Measurements from ENCODE around the gene MET. TPM values are rescaled to one million over a fixed set of nuclear protein-coding genes. Genes with fewer than 3 reads are reported as not detected.

MET gene
- total and polyA plus RNA-seq, 2 donors (not counting 3 experiments of a cell fraction or from before 2014, with no cell fraction given), result 21.1 to 44.5 TPM

GRCh38 chr7:116697761-116698160 lies 25.8 kb downstream of the MET start:
- FAIRE-seq (no peak), DNase-seq (ENCODE audit: low read depth, low spot score) (no peak)
- H3K27ac ChIP-seq (ENCODE audit: insufficient read depth, low read depth, low read length), result no peak overlapping the region
- peaks cover 6 to 10% of the 10 kb centered on the region in 2 experiments for H3K36me3 ChIP-seq (ENCODE audit: control insufficient read depth in 2 of 2, extremely low read depth in 1 of 2, insufficient read depth in 2 of 2, low read length in 2 of 2)
- H3K27me3 ChIP-seq (ENCODE audit: control insufficient read depth in 2 of 2, insufficient read depth in 2 of 2, low read length in 2 of 2), result no peaks in the 10 kb centered on the region
- TF ChIP-seq EZH2 (IDR thresholded peaks at IDR 0.05; ENCODE audit: borderline replicate concordance, low read depth, low read length, severe bottlenecking) (no peak), MYC (IDR thresholded peaks at IDR 0.05; ENCODE audit: low read depth, low read length) (no peak), POLR2A (IDR thresholded peaks at IDR 0.05; ENCODE audit: low read depth, low read length) (no peak), JUN (IDR thresholded peaks at IDR 0.05; ENCODE audit: borderline replicate concordance, insufficient read depth, insufficient read length, low read depth) (no peak), FOS (IDR thresholded peaks at IDR 0.05; ENCODE audit: borderline replicate concordance, insufficient read depth, low read length) (no peak), POLR2AphosphoS5 (IDR thresholded peaks at IDR 0.05; ENCODE audit: insufficient read depth, low read depth, low read length) (no peak), CTCF (IDR thresholded peaks at IDR 0.05; ENCODE audit: extremely low read depth in 1 of 2, insufficient read depth in 1 of 2, low read depth in 1 of 2, low read length in 2 of 2) (no peak), GATA2 (IDR thresholded peaks at IDR 0.05; ENCODE audit: insufficient read depth, insufficient read length, low read depth, low read length) (no peak)
- TF ChIP-seq, protein P1, sequence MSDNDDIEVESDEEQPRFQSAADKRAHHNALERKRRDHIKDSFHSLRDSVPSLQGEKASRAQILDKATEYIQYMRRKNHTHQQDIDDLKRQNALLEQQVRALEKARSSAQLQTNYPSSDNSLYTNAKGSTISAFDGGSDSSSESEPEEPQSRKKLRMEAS (IDR thresholded peaks at IDR 0.05; ENCODE audit: insufficient read depth, insufficient read length), result no peak
- no peak overlapping the region for H3K4me2 ChIP-seq (ENCODE audit: insufficient read depth, low read length)
- H3K4me1 ChIP-seq (ENCODE audit: control insufficient read depth, extremely low read depth, insufficient read depth, low read length), result peaks cover 25% of the 10 kb centered on the region
- intact Hi-C loops (cut with micrococcal nuclease), result no loop called here
- H4K20me1 ChIP-seq (replicated peaks; ENCODE audit: control insufficient read depth, extremely low read depth, insufficient read depth, low read length), result no peaks in the 10 kb centered on the region
- no peak overlapping the region for H3K4me3 ChIP-seq (replicated peaks in 1 of 3; ENCODE audit: insufficient read depth in 1 of 3, low read depth in 1 of 3, low read length in 3 of 3)
- no peaks in the 10 kb centered on the region for H3K9me3 ChIP-seq (replicated peaks; ENCODE audit: control insufficient read depth, insufficient read depth, low read length)
- H3K9ac ChIP-seq (replicated peaks; ENCODE audit: extremely low read depth, insufficient read depth, low read length), result no peak overlapping the region
- H2AFZ ChIP-seq (ENCODE audit: low read depth, low read length), result no peak overlapping the region
- no TSS peak for BruUV-seq (replicated peaks)
- no peaks in the 10 kb centered on the region for H3K9me1 ChIP-seq (replicated peaks; ENCODE audit: control insufficient read depth, extremely low read depth, insufficient read depth, low read length)
- H3K79me2 ChIP-seq (ENCODE audit: control insufficient read depth, insufficient read depth, low read length), result peaks cover 29% of the 10 kb centered on the region
- CTCF ChIA-PET, result no interaction called here
- dilution Hi-C loops (cut with MboI; ENCODE audit: extremely low pct_ligation_motif_present, low sequenced_read_pairs), result no loop called here
- POLR2A ChIA-PET, result no interaction called here

Data from endothelial cell of umbilical vein (primary cell).